ENCODE data around the gene TOX4.
"Not testable (repeated sequence)": the region's sequence is repeated elsewhere in the genome, so short reads cannot be mapped to it uniquely, and the experiment has no call there.

The TOX4 gene

DNA sequence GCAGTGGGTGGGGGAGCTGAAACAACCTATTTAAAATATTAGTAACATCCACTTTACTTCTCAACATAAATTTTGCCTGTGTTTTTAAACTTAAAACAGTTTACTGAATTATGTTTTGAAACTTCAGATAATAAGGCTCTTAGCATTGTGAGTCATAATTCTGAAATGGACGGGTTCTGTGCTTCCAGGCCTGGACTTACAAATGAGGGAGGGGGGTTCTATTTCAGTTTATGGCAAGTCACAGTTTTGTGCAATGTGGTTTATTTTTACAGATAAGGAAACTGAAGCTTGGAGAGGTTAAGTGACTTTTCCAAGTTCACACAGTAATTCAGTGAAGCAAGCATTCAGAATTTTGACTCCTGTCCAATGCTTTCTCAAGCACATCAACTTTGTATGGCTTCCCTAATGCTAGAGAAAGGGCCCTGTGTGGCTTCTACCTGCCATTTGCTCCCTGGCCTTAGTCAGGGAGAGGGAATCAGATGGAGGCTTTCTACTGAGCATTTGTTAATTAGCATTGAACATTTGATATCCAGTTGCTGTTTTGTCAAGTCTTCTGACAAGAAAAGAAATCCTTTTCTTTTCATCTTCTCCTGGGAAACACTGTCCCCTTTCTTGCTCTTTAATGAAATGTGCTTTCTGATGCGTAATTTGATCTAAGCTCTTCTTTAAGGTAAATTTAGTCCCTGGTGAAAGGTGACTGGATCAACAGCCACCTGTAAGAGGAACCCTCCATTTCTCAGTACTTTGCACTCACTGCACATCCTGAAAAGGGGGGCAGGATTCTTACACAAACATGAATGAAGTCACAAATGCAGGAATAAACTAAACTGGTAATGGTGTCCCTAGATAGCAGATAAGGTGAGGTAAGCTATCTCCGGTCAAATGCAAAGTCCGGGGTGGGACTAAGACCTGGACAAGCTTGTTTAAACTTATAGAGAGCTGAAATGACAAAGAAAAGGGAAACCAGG lies 51.7 kb downstream of the TOX4 start:
- no peak overlapping the region for H3K4me3 ChIP-seq (ENCODE audit: low read length)
- no peak overlapping the region for H2AFZ ChIP-seq (ENCODE audit: low read depth, low read length)
- H3K4me1 ChIP-seq (ENCODE audit: insufficient read depth, low read length), result peaks cover 39% of the 10 kb centered on the region
- H3K9me3 ChIP-seq (ENCODE audit: low read length), result no peaks in the 10 kb centered on the region
- no peaks in the 10 kb centered on the region for H3K27me3 ChIP-seq (ENCODE audit: insufficient read depth, low read length)
- peaks cover 23% of the 10 kb centered on the region for H3K36me3 ChIP-seq (ENCODE audit: insufficient read depth, low read length)

DNA sequence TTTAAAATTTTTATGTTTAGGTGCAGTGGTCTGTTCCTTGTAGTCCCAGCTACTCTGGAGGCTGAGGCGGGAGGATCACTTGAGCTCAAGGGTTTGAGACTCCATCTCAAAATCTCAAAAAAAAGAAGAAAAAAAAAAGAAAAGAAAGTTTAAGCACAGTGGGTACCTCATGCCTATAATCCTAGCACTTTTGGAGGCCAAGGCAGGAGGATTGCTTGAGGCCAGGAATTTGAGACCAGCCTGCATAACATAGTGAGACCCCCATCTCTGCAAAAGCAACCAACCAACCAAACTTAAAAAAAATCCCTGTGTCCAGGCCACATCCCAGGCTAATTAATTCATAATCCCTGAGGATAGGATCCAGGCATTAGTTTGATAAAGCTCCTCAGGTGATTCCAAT lies 52.5 kb downstream of the TOX4 start:
- Histone ChIP-seq H3K9me3 (ENCODE audit: low read length) (no peaks in the 10 kb centered on the region), H3K4me3 (ENCODE audit: low read length) (no peak overlapping the region), H3K36me3 (ENCODE audit: insufficient read depth, low read length) (peaks cover 15% of the 10 kb centered on the region), H2AFZ (ENCODE audit: low read depth, low read length) (no peak overlapping the region), H3K27me3 (ENCODE audit: insufficient read depth, low read length) (no peaks in the 10 kb centered on the region), H3K4me1 (ENCODE audit: insufficient read depth, low read length) (peaks cover 48% of the 10 kb centered on the region)

DNA sequence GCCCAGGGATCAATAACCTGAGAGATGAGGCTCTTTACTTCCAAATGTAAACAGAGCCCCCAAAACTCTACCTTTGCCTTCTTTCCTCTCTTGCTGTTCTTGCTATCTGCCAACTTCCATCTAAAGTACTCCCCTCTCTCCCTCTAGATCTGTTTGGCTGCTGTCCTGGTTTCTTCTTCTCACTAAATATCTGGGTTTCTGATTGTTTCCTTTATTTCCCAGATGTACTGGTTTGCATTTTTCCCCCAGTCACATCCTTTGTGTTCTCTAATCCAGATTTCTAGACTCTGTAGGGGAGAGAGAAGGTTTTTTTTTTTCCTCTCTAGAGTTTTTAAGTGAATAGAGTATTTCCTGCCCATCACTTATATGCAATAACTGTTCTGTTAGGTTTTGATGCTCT lies 56.3 kb downstream of the TOX4 start:
- no peaks in the 10 kb centered on the region for H3K27me3 ChIP-seq (ENCODE audit: insufficient read depth, low read length)
- peaks cover 40% of the 10 kb centered on the region for H3K4me1 ChIP-seq (ENCODE audit: insufficient read depth, low read length)
- no peak overlapping the region for H2AFZ ChIP-seq (ENCODE audit: low read depth, low read length)
- H3K9me3 ChIP-seq (ENCODE audit: low read length), result no peaks in the 10 kb centered on the region
- peaks cover 6% of the 10 kb centered on the region for H3K36me3 ChIP-seq (ENCODE audit: insufficient read depth, low read length)
- H3K4me3 ChIP-seq (ENCODE audit: low read length), result no peak overlapping the region

DNA sequence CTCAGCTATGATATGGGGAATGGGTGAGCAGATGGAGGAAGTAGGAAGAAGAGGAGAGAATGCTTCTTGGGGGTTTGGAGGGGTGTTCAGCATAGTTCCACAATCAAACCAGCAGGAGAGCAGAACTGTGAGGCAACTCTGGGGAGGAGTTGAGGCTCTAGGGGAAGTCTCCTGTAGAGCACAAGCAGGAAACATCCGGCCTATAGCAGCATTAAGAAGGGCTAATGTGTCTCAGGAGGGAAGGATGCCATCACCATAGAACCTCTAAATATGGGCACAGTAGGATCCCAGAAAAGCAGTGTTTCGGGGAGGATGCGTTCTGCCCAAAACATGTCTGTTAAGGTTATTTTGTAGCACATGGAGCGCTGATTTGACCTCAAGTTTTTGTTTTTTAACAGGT lies 57.6 kb downstream of the TOX4 start:
- Histone ChIP-seq H3K4me3 (ENCODE audit: low read length) (peak overlapping the region; percentile 71), H3K9me3 (ENCODE audit: low read length) (no peaks in the 10 kb centered on the region), H3K27me3 (ENCODE audit: insufficient read depth, low read length) (no peaks in the 10 kb centered on the region), H2AFZ (ENCODE audit: low read depth, low read length) (no peak overlapping the region), H3K36me3 (ENCODE audit: insufficient read depth, low read length) (no peaks in the 10 kb centered on the region), H3K4me1 (ENCODE audit: insufficient read depth, low read length) (peaks cover 42% of the 10 kb centered on the region)

DNA sequence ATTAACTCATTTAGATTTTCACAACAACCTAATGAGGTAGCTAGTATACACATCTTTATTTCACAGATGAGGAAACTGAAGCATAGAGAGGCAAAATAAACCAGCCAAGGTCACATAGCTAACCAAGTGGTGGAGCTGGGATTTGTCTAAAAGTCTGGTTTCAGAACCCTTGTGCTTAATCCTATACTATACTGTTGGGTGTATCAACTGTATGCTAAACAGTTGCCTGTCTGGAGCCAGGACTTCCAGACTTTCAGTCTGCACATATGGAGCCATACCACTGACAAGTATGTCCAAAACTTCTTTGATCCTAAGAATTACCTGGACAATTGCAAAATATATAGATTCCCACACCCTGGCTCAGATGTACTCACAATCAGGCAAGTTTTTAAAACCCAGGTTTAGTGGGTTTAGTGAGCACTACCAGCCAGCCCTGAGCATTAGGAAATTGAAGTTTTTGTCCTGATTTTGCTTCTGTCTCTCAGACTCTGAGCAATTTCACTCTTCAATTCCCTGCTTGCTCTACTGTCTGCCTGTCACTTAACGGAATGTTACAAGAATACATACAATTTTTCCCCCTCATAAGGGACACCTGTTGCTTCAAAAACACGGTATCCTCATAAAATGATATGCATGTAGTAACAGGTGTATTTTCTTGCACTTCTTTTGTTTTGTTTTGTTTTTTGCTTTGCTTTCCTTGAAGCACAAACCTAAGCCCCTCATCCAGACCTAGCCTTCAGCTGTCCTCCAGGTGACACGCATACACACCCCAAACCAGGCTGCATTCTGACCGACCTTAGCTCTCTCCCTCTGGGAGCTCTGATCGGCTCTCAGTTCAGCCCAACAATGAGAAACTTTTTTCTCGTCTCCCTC lies 58.8 kb downstream of the TOX4 start:
- Histone ChIP-seq H2AFZ (ENCODE audit: low read depth, low read length) (no peak overlapping the region), H3K9me3 (ENCODE audit: low read length) (no peaks in the 10 kb centered on the region), H3K4me1 (ENCODE audit: insufficient read depth, low read length) (peaks cover 48% of the 10 kb centered on the region), H3K36me3 (ENCODE audit: insufficient read depth, low read length) (no peaks in the 10 kb centered on the region), H3K27me3 (ENCODE audit: insufficient read depth, low read length) (no peaks in the 10 kb centered on the region), H3K4me3 (ENCODE audit: low read length) (peak overlapping the region; percentile 71)

DNA sequence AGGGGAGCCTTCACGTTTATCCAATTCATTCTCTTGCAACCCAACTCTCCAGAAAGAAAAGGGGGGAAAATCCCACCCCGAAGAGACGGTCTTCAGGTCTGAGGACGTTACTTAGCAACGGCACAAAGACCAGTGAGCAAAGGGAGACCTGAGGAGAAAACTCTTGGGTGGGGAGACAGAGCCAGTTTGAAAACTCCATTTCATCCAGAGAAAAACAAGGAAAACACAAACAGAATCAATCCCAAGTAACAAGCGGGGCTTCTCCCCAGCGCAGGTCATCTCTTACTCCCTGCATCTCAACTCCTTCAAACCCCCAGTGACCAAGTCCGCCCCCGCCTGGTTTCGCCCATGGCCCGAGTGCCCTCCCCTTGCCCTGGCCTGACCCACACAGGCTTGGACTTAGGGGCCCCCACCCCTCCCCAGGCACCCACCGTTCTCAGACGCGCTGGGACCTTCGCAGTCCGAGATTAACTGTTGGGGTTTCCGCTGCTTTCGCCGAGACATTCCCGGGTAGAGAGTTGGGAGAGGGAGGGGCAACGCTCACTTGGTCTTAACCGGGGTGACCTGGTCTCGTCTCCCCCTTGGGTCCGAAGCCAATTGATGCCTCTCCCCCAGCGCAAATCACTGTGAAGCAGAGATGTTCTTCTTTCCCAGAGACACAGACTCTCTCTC lies 59.6 kb downstream of the TOX4 start:
- H3K4me3 ChIP-seq (ENCODE audit: low read length), result peak overlapping the region; percentile 71
- no peaks in the 10 kb centered on the region for H3K36me3 ChIP-seq (ENCODE audit: insufficient read depth, low read length)
- no peaks in the 10 kb centered on the region for H3K9me3 ChIP-seq (ENCODE audit: low read length)
- H3K4me1 ChIP-seq (ENCODE audit: insufficient read depth, low read length), result peaks cover 48% of the 10 kb centered on the region
- no peaks in the 10 kb centered on the region for H3K27me3 ChIP-seq (ENCODE audit: insufficient read depth, low read length)
- peak overlapping the region; percentile 57 for H2AFZ ChIP-seq (ENCODE audit: low read depth, low read length)

DNA sequence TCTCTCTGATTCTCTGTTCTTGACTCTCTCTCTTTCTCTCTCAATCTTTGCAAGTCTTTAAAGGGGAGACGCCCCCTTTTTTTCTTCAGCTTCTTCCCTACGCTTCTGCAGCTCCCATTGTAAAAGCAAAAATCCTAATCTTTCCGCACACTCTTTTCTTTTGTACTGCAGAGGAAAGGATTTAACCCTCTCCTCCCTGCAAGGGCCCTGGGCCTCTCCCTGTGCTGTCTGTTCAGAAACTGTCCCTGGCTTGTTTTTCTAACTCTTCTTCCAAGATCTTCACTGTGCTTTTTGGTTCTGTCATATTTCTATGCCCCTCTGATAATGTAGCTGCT lies 60.1 kb downstream of the TOX4 start:
- Histone ChIP-seq H3K4me3 (ENCODE audit: low read length) (peak overlapping the region; percentile 71), H3K9me3 (ENCODE audit: low read length) (no peaks in the 10 kb centered on the region), H3K27me3 (ENCODE audit: insufficient read depth, low read length) (no peaks in the 10 kb centered on the region)

DNA sequence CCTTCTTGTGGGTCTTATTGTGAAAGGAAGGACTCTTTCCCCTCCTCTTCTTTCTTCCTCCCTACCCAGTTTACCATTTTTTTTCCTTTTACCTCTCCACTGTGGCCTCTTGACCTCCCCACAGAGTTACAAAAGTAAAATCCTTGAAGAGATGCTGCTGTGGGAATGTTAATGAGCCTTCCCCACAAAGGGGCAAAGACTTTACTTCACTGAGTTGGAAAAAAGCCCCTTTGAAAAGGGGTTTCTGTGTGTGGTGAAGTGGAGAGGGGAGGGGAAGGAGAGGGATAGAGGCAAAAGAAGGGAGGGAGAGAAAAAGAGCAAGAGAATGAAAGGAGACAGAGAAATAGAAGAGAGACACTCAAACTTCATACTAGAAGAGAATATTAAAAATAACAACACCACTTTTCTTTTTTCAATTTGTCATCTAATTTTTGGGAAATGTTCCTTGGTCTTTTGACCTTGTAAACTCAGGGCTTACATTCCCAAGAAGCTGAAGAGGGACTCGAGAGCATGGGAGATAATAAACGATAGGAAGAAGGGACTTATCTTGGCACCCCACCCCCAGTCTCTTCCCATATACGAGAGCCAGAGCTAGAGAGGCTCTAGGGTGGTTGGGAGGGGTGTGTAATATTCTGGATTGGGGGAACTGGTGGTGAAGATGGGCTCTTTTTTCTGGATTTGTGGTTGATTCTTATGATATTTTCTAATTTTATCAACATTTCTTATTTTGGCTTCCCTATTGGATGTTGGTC lies 62.4 kb downstream of the TOX4 start:
- Histone ChIP-seq H2AFZ (ENCODE audit: low read depth, low read length) (no peak overlapping the region), H3K27me3 (ENCODE audit: insufficient read depth, low read length) (no peaks in the 10 kb centered on the region), H3K36me3 (ENCODE audit: insufficient read depth, low read length) (no peaks in the 10 kb centered on the region), H3K4me1 (ENCODE audit: insufficient read depth, low read length) (peaks cover 52% of the 10 kb centered on the region), H3K9me3 (ENCODE audit: low read length) (no peaks in the 10 kb centered on the region), H3K4me3 (ENCODE audit: low read length) (peak overlapping the region; percentile 26)

More for the DNA sequence above, 60.1 kb downstream of the TOX4 start:
- H3K4me1 ChIP-seq (ENCODE audit: insufficient read depth, low read length), result peaks cover 50% of the 10 kb centered on the region
- H3K36me3 ChIP-seq (ENCODE audit: insufficient read depth, low read length), result no peaks in the 10 kb centered on the region
- peak overlapping the region; percentile 57 for H2AFZ ChIP-seq (ENCODE audit: low read depth, low read length)

DNA sequence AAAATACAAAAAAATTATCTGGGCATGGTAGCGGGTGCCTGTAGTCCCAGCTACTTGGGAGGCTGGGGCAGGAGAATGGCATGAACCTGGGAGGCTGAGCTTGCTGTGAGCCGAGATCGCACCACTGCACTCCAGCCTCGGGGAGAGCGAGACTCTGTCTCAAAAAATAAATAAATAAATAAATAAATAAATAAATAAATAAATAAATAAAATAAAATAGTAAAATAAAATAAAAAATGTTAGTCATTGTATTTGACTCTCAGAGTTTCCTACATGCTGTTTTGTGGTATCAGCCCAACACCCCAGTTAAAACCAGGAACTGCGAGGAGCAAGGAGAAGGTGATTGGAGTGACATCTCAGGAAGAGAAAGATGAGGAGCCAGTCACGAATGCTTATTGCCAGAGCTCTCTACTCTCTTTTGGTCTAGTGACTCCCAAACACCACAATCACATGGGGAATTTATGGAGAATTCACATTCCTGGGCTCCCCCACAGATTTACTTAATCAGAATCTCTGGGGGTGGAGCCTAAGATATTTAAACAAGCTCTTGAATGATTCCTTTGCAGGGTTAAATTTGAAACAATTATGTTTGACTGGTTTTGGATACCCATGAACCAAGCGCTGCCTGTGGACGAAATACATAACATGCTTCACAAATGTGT lies 64.5 kb downstream of the TOX4 start:
- no peaks in the 10 kb centered on the region for H3K36me3 ChIP-seq (ENCODE audit: insufficient read depth, low read length)
- no peak overlapping the region for H2AFZ ChIP-seq (ENCODE audit: low read depth, low read length)
- no peaks in the 10 kb centered on the region for H3K9me3 ChIP-seq (ENCODE audit: low read length)
- H3K4me1 ChIP-seq (ENCODE audit: insufficient read depth, low read length), result peaks cover 46% of the 10 kb centered on the region
- H3K27me3 ChIP-seq (ENCODE audit: insufficient read depth, low read length), result no peaks in the 10 kb centered on the region
- H3K4me3 ChIP-seq (ENCODE audit: low read length), result no peak overlapping the region

DNA sequence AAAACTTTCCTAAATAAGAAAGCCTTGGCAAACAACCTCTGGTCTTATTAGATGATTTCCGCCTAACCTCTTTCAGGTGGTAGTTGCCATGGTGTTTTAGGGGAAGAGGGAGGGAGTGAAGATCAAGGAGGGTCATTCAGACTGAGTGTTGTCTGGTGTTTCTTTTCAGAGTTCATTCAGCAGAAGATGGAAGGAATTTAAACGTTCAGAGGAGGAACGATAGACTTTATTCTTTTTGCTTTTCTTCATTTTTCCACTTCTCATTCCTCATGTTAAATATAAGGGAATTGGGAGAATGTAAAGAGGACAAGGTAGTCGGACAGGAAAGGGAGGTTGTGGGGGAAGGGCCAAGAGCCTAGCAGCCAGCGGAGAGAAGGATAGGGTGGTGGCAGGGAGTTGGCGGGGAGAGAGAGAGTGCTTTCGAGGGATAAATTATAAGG lies 66.5 kb downstream of the TOX4 start:
- Histone ChIP-seq H3K36me3 (ENCODE audit: insufficient read depth, low read length) (no peaks in the 10 kb centered on the region), H3K9me3 (ENCODE audit: low read length) (no peaks in the 10 kb centered on the region), H2AFZ (ENCODE audit: low read depth, low read length) (peak overlapping the region; percentile 74), H3K27me3 (ENCODE audit: insufficient read depth, low read length) (no peaks in the 10 kb centered on the region), H3K4me1 (ENCODE audit: insufficient read depth, low read length) (peaks cover 34% of the 10 kb centered on the region), H3K4me3 (ENCODE audit: low read length) (peak overlapping the region; percentile 42)

DNA sequence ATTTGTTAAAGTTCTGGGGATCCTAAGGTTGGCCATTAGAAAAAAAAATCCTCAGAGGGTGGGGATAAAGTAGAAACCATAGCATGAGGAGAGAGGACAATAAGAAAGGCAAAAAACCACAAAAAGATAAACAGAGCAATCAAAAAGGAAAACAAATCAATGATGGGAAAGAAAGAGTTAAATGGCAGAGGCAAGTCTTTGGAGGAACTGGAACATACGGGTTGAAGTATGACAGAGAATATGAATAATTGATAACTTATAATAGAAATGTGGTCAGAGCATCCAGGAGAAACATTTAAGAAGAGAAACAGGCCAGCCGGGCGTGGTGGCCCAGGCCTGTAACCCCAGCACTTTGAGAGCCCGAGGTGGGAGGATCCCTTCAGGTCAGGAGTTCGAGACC lies 67.0 kb downstream of the TOX4 start:
- Histone ChIP-seq H3K9me3 (ENCODE audit: low read length) (no peaks in the 10 kb centered on the region), H2AFZ (ENCODE audit: low read depth, low read length) (peak overlapping the region; percentile 74), H3K4me3 (ENCODE audit: low read length) (peak overlapping the region; percentile 42), H3K27me3 (ENCODE audit: insufficient read depth, low read length) (no peaks in the 10 kb centered on the region), H3K36me3 (ENCODE audit: insufficient read depth, low read length) (no peaks in the 10 kb centered on the region), H3K4me1 (ENCODE audit: insufficient read depth, low read length) (peaks cover 30% of the 10 kb centered on the region)

DNA sequence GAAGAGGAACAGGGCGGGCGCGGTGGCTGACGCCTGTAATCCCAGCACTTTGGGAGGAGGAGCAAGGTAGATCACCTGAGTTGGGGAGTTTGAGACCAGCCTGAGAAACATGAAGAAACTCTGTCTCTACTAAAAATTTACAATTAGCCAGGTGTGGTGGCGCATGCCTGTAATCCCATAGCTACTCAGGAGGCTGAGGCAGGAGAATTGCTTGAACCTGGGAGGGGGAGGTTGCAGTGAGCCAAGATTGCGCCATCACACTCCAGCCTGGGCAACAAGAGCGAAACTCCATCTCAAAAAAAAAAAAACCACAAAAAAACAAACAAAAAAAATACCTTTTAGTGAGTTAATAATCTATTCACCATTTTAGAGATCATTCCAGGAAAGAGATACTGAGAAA lies 67.6 kb downstream of the TOX4 start:
- not testable (repeated sequence) for H3K27me3 ChIP-seq (ENCODE audit: insufficient read depth, low read length)

More for the DNA sequence above, 67.6 kb downstream of the TOX4 start:
- not testable (repeated sequence) for H2AFZ ChIP-seq (ENCODE audit: low read depth, low read length); H3K9me3 ChIP-seq (ENCODE audit: low read length); H3K4me3 ChIP-seq (ENCODE audit: low read length); H3K36me3 ChIP-seq (ENCODE audit: insufficient read depth, low read length)
- peaks cover 25% of the 10 kb centered on the region for H3K4me1 ChIP-seq (ENCODE audit: insufficient read depth, low read length)
